Dedifferentiated amniotic fluid mesenchymal stem cell (primary cell): ENCODE results near the gene RAB30.
"Not testable (repeated sequence)": the region's sequence is repeated elsewhere in the genome, so short reads cannot be mapped to it uniquely, and the experiment has no call there.

Source experiments
- DNase-seq: peaks from one replicate; pipeline ENCODE4 v3.0.0-alpha.2; 2016; ENCODE audit errors: extremely low spot score

Gene RAB30

DNA sequence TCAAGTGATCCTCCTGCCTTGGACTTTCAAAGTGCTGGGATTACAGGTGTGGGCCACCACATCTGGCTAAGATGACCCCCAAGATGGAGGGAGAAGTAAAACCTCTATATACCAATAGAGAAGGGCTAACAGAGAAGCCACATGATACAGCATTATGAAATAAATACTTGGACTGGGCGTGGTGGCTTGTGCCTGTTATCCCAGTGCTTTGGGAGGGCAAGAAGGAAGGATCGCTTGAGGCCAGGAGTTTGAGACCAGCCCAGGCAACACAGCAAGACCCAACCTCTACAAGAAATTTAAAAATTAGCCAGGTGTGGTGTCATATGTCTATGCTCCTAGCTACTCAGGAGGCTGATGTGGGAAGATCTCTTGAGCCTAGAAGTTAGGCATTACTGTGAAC is 61.7 kb downstream of the RAB30 start:
- DNase-seq = no peak

GRCh38 chr11:83009136-83009535 is 62.6 kb downstream of the RAB30 start:
- DNase-seq = not testable (repeated sequence)

DNA sequence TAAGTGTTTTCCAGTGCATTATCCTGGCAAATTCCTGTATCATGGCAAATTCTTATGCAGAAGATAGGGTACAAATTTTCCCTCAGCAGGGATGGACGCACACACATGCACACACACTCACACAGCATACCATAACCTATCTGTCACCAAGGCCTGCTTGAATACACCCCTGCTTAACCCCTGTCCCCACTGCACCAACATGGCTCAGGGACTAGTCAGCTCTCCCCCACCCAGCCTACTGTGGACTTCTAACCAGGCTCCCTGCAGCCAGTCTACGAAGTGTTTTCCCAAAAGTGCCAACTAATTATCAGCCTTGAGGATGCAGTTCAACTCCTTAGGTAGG is 63.1 kb downstream of the RAB30 start:
- no peak for DNase-seq

DNA sequence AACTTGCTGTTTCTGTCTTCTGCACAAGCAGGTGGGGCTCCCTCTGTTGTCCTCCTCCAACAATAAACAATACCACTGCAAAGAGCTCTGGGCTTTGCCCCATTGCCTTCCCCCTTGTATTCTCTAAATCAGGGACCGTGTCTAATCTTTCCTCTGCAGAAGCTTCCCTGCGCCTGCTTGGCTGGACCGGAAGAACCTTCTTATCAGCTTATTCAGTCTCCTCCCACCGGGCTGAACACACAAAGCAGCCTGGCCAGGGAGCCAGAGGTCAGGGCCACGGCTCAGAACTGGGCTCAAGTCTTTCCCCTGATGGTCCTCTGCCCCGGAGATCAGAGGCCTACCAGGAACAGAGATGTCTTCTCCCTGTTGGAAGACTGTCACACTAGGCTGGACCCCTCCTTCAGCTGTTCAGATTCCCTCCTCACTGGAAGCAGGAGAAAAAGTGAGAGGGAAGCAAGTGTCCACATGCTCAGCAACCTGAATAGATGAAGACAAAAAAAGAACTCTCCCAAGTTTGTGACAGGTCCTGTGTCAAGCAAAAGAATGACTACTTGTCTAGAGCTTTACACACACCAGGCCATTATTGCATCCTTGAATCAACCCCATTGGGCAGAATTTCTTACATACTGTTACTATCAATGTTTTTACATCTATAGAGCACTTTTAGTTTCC is 63.7 kb downstream of the RAB30 start:
- DNase-seq = no peak

DNA sequence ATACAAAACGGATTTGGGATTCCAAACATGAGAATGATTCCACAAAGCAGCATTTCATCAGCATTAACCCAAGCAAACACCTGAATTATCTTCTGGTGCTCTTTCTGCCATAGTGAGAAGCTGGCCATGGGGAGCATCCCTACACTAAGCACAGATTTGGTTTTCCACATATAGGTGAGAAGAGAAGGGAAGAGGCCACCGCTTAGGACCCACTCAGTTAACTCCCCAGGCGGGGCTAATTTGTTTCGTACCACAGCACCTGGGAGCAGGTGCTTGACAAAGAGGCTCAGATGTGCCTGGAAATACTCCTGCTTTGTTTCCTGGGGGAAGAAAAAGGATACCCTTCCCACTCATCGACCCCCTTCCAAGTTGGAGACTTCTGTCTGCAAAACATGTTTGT is 64.2 kb downstream of the RAB30 start:
- DNase-seq = no peak

DNA sequence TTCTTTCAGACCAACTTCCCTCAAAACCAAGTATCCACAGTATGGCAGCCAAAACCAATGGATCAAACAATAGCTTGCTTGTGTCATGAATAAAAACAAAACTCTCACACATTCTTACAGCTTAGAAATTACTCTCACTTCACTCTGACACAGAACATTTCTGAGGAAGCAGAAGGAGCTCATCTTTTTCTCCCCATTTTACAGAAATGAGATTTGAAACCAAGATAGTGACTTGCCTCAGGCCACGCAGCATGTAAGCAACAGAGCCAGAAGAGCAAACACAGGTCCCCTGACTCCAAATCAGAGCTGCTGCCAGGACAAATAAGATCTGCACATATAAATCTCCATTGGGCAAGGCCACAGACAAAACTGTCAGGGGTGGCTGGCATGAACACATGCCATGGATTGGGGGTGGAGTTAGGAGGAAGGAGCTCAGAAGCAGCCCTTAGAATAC is 64.8 kb downstream of the RAB30 start:
- no peak for DNase-seq

DNA sequence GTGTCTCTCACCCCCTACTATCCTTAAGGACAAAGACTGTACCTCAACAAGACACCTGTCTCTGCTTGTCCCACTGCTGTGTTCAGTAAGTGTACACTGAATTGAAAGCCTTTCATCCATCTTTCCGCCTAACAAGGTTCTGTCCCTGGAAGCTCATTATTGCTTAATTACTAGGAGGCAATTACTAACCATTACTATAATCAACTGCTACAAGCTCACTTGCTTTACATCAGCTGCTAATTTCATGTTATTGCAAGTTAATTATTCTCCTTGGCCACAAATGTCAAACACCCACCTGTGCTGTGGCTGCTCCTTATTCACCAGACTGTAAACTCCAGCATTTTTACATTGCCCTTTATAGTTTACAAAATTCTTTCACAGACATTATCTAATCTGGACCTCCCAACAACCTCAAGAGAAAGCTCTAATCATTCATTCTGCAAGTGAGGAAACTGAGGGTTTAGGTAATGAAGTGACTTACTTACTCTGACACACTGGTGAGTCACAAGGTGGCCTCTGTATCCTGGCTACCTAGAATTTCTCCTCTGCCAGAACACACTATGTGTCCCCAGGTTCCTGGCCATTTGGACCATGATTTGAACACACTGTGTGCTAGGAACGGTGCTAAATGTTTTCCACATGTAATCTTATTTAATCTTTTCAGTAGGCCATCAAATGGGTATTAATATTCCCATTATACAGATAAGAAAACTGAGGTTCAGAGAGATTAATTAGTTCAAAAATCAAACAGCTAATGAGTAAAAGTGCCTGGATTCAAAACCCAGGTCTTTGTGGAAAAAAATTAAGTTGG is 66.7 kb downstream of the RAB30 start:
- DNase-seq = no peak

DNA sequence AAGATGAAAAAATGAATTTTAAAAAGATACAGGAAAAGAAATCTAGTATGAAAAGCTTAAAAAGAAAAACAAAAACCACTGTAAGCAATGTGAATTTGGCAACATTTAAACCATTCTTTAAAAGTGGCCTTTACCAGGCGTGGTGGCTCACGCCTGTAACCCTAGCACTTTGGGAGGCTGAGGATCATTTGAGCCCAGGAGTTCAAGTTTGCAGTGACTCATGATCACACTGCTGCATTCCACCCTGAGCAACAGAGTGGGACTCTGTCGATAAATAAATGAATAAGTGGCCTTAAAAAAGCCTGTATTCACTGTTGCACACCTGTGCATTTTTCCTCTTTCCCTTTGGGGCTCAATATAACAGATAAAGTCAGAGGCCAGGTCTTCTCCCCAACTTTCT is 69.2 kb downstream of the RAB30 start:
- DNase-seq = no peak

DNA sequence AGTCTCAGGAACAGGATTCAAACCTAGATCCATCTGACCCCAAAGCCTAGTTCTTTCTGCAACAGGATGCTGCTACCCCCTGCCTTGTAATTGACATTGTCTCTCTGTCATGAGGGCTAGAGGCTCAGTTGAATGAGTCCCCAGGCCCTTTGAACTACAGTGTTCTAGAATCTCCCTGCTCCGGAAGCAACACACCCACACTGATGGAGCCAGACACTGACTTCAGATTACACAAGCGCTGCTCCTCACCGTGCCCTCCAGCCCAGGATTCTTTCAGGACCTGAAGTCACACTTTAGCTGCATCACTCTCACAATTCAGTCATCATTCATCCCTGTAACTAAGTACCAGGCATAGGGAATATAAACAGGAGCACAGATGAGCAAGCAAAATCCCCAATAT is 69.6 kb downstream of the RAB30 start:
- no peak for DNase-seq

DNA sequence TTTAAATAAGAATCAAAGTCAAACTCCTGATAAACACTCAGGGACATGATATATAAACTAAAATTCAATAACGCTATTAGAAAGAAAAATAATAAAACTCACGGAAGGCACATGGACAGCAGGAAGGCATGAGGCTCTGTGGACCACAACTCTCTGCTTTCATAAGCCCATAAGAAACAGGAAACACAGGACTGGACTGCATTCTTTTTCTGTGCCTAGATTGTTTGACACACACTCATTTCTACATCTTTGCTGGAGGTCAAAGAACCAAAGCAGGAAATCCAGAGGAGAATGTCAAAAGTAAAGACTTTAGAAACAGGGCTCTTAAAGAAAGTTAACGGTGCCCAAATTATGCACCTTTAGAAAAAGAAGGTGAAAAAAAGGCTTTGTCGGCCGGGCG is 71.3 kb downstream of the RAB30 start:
- DNase-seq = no peak

DNA sequence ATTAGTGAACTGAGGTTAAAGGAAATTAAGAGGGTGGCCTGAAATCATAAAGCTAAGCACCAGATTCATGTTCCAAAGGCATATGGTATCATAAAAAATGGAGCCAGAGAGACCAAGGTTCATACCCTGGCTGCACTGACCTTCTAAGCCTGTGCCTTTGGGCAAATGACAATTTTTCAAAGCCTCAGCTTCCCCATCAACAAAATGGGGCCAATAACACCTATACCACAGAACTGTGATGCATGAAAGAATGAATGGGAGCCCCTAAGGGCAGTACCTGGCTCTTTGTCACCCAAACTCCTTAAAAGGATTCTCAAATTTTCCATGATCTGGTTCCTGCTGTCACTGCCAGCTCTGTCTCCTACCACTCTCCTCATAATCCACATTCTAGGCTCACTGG is 72.5 kb downstream of the RAB30 start:
- DNase-seq = no peak

- DNase-seq = no peak
These were observed 73.0 kb downstream of the RAB30 start for GRCh38 chr11:82998697-82999096.

- no peak for DNase-seq
These were observed 74.6 kb downstream of the RAB30 start for GRCh38 chr11:82996966-82997606.

DNA sequence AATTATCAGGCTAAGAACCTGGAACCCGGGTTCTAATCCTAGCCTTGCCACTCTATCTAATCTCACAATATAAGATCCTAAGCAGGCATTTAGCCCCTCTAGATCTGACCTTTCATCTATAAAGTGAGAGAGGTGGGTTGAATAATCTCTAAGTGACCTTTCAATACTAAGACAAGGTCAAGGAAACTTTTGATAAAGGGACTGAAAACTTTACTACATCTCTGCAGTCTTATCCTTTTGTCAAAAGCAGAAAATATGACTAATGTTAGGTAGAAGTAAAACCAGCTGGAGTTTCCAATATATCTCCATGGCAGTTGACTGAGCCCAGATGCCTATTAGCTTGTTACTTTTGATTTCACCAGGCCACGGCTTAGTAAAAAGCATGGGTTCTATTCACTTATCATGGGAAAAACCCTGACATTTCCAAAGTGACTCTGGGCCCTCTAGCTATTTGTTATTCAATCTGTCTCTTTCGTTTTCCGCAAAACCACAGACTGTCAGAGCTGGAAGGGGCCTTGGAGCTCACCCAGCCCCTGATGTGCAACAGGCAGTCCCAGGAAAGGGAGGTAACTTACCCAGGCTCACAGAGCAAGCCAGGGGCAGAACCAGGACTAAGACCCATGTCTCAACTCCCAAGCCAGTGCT is 75.8 kb downstream of the RAB30 start:
- peak; percentile 89 for DNase-seq

- no peak for DNase-seq
These were observed 76.5 kb downstream of the RAB30 start for GRCh38 chr11:82995235-82995634.

DNA sequence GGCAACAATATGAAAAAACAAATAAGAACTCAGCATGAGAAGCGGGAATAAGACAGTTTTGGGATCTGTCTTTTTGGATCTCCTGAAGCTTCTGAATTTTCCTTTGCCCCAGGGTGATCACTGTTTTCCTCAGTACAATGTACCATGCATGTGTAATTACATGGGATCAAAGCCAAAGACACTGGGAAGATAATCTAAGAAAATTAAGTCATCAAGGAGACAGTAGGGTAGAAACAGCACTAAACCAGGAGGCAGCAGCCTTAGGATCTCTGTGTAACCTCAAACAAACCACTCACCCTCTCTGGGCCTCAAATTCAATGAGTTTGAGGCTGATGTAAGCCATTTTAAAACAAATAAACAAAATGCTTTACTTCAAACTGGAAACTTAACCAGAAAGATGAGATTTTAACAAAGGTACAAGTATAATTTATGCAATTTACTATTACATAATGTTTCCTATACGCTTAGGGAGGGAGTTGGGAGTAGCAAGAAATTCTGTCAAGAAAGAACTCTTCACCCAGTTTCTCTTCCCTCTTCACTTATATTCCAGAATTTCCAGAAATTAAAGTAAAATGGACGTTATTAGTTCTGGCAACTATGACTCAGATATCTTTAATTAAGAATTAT is 77.0 kb downstream of the RAB30 start:
- DNase-seq = no peak

GRCh38 chr11:82992223-82992622 is 79.5 kb downstream of the RAB30 start:
- no peak for DNase-seq

- DNase-seq = no peak
These were observed 81.9 kb downstream of the RAB30 start for GRCh38 chr11:82989628-82990404.

GRCh38 chr11:82988936-82989627 is 82.6 kb downstream of the RAB30 start:
- no peak for DNase-seq

GRCh38 chr11:82987997-82988396 is 83.7 kb downstream of the RAB30 start:
- DNase-seq = no peak

- no peak for DNase-seq
These were observed 85.3 kb downstream of the RAB30 start for GRCh38 chr11:82986446-82986845.
